ENCODE data around the gene MMP12.

DNA sequence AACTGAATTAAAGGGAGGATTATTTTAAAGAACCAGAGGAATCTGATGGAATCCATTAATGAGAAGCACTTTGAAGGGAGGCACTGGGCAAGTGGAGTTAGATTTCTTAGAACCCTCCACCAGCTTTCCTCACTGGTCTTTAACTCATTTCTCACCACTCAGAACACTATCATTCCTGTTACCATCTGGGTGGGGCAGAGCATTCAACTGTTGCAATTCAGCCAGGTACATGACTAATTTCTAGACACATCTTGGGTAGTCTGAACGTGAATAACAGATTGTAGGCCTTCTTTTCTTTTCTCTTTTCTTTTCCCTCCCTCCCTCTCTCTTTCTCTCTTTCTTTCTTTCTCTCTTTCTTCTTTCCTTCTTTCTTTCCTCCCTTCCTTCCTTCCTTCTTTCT lies 61.3 kb downstream of the MMP12 start:
- TF ChIP-seq, protein P1, sequence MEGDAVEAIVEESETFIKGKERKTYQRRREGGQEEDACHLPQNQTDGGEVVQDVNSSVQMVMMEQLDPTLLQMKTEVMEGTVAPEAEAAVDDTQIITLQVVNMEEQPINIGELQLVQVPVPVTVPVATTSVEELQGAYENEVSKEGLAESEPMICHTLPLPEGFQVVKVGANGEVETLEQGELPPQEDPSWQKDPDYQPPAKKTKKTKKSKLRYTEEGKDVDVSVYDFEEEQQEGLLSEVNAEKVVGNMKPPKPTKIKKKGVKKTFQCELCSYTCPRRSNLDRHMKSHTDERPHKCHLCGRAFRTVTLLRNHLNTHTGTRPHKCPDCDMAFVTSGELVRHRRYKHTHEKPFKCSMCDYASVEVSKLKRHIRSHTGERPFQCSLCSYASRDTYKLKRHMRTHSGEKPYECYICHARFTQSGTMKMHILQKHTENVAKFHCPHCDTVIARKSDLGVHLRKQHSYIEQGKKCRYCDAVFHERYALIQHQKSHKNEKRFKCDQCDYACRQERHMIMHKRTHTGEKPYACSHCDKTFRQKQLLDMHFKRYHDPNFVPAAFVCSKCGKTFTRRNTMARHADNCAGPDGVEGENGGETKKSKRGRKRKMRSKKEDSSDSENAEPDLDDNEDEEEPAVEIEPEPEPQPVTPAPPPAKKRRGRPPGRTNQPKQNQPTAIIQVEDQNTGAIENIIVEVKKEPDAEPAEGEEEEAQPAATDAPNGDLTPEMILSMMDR (conservative IDR thresholded peaks at IDR 0.05; ENCODE audit: low read length), result no peak
- TF ChIP-seq EZH2phosphoT487 (IDR thresholded peaks at IDR 0.05; ENCODE audit: borderline replicate concordance, low read depth, low read length), result no peak
